HG03097 (cell line): ENCODE results near the gene NHEJ1.
"Not testable (repeated sequence)": the region's sequence is repeated elsewhere in the genome, so short reads cannot be mapped to it uniquely, and the experiment has no call there.

ENCODE experiments used
- ATAC-seq: cut with Tn5 transposase; IDR thresholded peaks from one replicate; pipeline ENCODE4 v1.9.1; 2021; ENCODE audit not compliant: unreplicated experiment, low FRiP score

Gene NHEJ1

GRCh38 chr2:219160186-219161017 is at the start of gene NHEJ1:
NHEJ1 (minus strand) TSS chr2:219160815; CDS start chr2:219158362, 2,453 bp downstream.
- ATAC-seq: peak; percentile 88

- ATAC-seq: no peak
Measured at GRCh38 chr2:219209236-219210195, 48.9 kb upstream of the NHEJ1 start.

GRCh38 chr2:219207884-219208740 is 47.5 kb upstream of the NHEJ1 start:
- ATAC-seq: no peak

- no peak for ATAC-seq
Measured at GRCh38 chr2:219207134-219207883, 46.7 kb upstream of the NHEJ1 start.

DNA sequence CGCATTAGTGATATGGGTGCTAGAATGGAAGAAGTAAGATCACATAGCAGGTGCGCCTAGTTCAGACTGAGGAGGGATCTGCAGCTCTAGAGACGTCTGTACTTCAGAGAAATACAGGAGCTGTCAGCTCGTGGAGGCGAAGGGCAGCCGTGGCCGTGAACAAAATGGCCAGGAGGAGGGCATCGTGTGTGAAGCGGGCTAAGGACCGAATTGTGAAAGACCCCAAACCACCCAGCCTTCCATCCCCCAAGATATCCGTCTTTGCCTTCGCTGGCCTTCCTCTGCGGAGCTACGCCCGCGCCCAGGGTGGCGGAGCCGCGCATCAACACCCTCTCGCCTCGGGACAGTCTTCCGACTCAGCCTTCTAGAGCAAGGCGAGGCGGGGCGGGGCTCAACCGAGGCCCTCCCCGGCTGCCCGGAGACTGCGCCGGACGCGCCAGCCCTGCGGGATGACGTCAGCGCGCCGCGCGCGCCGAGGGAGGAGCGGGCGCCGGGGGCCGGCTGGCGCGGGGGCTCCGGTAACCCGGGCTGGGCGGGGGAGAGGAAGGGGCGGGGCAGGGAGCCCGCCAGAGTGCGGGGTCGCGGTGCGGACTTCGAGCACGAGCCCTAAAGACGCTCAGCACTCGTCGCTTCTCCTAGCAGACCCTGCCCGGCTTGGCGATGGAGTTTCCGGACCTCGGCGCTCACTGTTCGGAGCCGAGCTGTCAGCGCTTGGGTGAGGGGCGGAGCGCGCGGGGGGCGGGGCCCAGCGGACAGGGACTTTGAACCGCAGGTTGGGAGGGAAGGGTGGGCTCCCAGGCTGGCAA is 45.9 kb upstream of the NHEJ1 start, which contains the start of gene ZFAND2B:
Gene ZFAND2B (plus strand): TSS at position 455 of the 806 bp plus-strand sequence. CDS start 206 bp downstream, at position 661.
- peak; percentile 93 for ATAC-seq

DNA sequence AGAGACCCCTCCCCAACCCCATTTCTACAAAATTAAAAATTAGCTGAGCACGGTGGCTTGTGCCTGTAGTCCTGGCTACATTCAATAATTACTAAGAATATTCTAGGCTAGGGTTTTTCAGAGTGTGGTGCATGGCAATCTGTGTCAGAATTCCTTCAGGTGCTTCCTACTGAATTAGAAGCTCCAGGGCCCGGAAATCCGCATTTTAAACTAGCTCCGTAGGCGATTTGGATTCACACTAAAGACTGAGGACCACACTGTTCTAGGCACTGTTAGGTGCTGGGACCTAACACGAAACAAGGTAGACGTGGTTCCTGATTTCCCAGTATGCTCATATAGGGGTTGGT is 45.3 kb upstream of the NHEJ1 start:
- ATAC-seq: no peak

DNA sequence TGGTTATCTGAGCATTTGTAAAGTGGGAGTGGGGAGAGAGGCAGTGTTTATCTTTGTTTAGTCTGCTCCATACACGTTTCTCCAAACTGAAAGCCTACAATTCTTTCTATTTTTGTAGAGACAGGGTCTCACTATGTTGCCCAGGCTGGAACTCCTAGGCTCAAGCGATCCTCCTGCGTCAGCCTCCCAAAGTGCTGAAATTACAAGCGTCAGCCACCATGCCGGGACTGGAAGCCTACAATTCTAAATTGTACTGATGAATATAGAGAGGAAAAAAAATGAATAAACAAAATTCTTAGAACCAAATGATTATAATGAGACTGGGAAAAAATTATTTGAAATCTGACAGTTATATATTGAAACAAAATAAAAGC is 44.5 kb upstream of the NHEJ1 start:
- ATAC-seq: no peak

DNA sequence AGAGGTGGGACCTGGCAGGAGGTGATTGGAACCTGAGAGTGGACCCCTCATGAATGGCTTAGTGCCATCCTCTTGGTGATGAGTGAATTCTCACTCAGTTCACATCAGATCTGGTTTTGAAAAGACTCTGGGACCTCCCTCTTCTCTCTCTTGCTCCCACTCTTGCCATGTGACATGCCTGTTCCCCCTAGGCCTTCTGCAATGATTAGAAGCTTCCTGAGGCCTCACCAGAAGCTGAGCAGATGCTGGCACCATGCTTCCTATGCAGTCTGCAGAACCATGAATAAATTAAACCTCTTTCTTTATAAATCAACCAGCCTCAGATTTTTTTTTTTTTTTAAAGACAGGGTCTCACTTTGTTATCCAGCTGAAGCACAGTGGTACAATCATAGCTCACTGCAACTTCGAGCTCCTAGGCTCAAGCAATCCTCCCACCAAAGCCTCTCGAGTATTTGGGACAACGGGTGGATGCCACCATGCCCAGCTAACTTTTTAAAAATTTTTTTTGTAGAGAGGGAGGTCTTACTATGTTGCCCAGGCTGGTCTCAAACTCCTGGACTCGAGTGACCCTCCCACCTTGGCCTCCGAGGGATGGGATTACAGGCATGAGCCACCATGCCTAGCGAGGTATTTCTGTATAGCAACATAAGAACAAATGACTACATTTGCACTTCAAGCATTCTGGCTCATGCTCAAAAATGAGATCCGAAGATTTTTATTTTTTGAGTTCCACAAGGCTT is 44.0 kb upstream of the NHEJ1 start:
- ATAC-seq: no peak

- not testable (repeated sequence) for ATAC-seq
Measured at GRCh38 chr2:219201331-219201730, 40.7 kb upstream of the NHEJ1 start.

DNA sequence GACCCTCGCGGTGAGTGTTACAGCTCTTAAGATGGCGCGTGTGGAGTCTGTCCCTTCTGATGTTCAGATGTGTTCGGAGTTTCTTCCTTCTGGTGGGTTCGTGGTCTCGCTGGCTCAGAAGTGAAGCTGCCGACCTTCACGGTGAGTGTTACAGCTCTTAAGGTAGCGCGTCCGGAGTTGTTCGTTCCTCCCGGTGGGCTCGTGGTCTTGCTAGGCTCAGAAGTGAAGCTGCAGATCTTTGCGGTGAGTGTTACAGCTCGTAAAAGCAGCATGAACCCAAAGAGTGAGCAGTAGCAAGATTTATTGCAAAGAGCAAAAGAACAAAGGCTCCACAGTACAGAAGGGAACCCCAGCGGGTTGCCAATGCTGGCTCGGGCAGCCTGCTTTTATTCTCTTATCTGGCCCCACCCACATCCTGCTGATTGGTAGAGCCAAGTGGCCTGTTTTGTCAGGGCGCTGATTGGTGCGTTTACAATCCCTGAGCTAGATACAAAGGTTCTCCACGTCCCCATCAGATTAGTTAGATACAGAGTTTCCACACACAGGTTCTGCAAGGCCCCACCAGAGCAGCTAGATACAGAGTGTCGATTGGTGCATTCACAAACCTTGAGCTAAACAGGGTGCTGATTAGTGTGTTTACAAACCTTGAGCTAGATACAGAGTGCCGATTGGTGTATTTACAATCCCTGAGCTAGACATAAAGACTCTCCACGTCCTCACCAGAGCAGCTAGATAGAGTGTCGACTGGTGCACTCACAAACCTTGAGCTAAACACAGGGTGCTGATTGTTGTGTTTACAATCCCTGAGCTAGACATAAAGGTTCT is 40.1 kb upstream of the NHEJ1 start:
- not testable (repeated sequence) for ATAC-seq

DNA sequence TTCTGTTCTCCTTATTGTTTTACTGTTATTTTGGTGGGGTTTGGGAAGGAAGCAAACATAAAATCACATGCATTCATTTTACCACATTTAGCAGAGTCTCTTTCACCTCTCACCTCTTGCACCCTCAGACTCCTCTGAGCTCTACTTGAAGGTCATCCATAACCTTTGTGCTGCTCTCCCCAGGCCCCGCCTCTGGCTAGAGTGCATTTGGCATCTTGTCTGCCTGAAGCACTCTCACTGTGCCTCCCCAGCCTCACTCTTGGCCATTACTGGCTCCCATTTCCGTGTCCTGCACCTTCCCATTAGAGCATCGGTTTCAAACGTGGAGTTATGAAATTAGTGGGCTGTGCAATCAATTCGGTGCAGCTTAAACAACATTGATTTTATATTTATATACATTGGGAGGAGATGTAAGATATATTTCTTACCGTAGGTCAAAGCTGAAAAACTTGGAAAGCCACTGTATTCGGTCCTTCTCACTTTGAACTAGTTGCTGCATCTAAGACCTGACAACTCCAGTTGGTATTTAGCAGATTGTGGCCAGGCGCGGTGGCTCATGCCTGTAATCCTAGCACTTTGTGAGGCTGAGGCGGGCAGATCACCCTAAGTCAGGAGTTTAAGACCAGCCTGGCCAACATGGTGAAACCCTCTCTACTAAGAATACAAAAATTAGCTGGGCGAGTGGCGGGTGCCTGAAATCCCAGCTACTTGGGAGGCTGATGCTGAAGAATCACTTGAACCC is 39.0 kb upstream of the NHEJ1 start:
- no peak for ATAC-seq

GRCh38 chr2:219198974-219199373 is 38.4 kb upstream of the NHEJ1 start:
- ATAC-seq: no peak

DNA sequence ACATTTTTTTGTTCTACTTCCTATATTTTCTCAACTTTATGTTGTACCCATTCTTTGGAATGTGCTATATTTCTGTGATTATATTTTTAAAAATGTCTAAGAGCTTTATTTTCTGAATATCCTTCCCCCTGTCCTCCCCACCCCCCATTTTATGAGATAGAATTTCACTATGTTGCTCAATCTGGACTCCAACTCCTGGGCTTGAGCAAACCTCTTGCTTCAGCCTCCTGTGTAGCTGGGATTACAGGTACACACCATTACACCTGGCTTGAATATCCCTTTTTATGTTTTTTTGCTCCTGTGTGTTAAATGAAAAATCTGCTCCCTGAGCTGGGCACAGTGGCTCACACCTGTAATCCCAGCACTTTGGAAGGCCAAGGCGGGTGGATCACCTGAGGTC is 36.8 kb upstream of the NHEJ1 start:
- ATAC-seq: no peak

DNA sequence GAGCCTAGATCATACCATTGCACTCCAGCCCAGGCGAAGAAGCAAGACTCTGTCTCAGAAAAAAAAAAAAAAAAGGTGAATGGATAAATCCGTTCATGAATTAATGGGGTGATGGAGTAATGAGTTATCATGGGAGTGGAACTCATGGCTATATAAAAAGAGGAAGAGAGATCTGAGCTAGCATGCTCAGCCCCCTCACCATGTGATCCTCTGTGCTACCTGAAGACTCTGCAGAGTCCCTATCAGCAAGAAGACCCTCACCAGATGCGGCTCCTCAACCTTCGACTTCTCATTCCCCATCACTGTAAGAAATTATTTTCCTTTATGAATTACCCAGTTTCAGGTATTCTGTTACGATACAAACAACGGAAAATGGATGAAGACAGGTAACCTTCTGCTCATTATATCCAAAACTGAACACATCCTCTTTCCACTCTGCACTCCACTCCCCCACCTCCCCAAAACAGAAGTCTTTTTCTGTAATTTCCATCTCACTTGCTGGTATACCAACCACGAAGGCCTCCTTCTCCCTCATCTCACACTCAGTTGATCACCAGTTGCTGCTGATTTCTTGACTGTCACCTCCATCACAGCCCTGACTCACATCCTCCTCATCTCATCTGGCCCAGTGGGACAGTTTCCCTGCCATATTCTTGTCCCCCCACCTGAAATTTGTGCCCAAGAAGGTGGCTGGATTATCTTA is 26.3 kb upstream of the NHEJ1 start:
- ATAC-seq: no peak

DNA sequence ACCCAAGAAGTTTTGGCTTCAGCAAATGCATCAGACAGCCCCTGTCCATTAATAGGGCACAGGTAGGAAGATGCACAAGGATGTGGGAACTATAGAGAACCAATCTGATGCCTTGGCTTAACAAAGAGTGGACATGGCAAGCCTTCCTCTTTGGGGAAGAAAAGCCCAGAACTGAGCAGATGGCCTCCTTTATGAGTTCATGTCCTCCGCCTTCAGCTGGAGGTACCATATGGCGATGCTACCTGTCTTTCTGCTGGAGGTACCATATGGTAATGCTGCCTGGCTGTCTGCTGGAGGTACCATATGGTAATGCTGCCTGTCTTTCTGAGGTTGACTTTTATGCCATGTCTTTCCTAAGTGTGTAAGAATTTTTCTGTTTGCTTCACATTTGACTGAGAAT is 23.5 kb upstream of the NHEJ1 start:
- no peak for ATAC-seq

DNA sequence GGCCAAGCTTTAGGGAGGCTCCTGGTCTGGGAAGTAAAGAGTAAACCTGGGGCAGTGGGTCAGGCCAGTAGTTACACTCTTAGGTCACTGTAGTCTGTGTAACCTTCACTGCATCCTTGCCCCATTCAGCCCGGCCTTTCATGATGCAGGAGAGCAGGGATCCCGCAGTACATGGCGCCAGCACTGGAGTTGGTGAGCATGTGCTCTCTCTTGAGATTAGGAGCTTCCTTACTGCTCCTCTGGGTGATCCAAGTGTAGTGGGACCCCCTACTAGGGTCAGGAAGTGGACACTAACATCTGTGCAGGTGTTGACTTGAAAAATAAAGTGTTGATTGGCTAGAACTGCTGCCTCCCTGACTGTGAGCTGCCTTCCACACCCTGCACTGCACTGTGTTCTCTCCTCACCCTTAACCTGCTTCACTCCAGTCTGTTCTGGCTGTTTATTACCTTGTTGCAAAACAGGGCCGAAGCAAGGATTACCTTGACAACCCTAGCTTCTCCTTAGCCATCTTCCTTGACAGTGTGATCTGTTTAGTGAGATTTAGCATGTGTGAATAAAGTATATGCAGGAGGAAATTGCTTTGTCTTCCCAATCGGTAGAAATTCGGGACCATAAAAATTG is 22.6 kb upstream of the NHEJ1 start:
- no peak for ATAC-seq
